Raji (cell line): ENCODE data around the gene KMT2C.
A peak's percentile ranks its signal among the peaks of the same experiment; 100 is the strongest.

Experiments
- POLR2A ChIP-seq: IDR thresholded peaks from 2 replicates; pipeline ENCODE4 v1.6.1; 2011; ENCODE audit warnings: low read depth, low read length, control low read depth; ENCODE audit not compliant: insufficient read depth

The KMT2C gene

GRCh38 chr7:152436111-152436930 lies 518 bp upstream of the KMT2C start:
- peak; percentile 50 for TF ChIP-seq POLR2A

DNA sequence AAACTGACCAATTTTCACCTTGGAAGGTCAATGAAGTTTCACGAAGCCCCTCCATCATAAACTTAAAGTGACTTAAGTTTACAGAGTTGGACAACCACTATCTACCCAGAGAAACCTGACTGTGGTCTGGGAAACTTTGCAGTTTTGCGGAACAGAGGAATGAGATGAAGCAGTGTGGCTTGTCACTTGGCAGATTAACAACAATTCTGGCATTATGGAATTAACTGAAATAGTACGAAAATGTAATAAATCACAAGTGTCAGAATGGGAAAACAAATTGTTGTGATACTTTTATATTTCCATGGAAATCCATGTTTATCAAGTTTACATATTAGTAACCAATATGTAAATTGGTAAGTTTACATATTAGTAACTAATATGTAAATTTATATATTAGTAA lies 4.9 kb downstream of the KMT2C start:
- TF ChIP-seq POLR2A, result no peak

- TF ChIP-seq POLR2A, result no peak
These were observed 11.3 kb downstream of the KMT2C start for GRCh38 chr7:152424348-152425108.

GRCh38 chr7:152423991-152424347 lies 11.8 kb downstream of the KMT2C start:
- TF ChIP-seq POLR2A, result no peak

- TF ChIP-seq POLR2A, result no peak
These were observed 16.1 kb downstream of the KMT2C start for GRCh38 chr7:152419473-152420429.

GRCh38 chr7:152414779-152415178 lies 21.0 kb downstream of the KMT2C start:
- TF ChIP-seq POLR2A, result no peak

- no peak for TF ChIP-seq POLR2A
These were observed 24.4 kb downstream of the KMT2C start for GRCh38 chr7:152411389-152411788.

- no peak for TF ChIP-seq POLR2A
These were observed 29.3 kb downstream of the KMT2C start for GRCh38 chr7:152406491-152406890.

DNA sequence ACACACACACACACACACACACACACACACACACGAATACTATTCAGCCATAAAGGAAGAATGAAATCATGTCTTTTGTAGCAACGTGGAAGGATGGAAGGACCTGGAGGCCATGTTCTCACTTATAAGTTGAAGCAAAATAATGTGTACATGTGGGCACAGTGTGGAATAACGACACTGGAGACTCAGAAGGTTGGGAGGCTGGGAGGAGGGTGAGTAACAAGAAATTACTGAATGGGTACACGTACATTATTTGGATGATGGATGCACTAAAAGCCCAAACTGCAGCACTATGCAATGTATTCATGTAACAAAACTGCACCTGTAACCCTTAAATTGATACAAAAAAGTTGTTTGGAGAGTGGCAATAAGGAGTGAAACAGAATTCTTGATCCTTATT lies 32.1 kb downstream of the KMT2C start:
- no peak for TF ChIP-seq POLR2A

DNA sequence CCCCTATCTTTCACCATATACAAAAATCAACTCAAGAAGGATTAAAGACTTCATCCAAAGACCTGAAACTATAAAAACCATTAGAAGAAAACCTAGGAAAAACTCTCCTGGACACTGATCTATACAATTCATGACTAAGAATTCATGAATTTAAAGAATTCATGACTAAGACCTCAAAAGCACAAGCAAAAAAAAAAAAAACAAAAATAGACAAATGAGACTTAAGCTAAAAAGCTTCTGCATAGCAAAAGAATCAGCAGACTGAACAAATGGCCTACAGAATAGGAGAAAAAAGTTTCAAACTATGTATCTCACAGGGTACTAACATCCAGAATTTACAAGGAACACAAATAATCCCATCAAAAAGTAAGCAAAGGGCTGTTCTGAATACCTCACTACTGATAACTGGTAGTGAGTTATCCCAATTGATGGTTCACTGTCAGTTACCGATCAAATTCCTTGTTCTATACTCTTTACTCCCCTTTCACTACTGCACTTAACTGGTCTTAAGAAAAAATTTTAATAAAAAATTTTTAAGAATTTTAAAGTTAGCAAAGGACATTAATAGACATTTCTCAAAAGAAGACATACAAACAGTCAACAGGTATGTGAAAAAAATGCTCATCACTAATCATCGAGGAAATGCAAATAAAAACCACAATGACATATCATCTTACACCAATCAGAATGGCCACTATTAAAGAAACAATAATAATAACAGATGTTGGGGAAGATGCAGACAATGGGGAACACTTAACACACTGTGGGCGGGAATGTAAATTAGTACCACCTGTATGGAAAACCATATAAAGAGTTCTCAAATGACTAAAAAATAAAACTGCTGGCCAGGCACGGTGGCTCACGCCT lies 33.2 kb downstream of the KMT2C start:
- TF ChIP-seq POLR2A, result no peak

DNA sequence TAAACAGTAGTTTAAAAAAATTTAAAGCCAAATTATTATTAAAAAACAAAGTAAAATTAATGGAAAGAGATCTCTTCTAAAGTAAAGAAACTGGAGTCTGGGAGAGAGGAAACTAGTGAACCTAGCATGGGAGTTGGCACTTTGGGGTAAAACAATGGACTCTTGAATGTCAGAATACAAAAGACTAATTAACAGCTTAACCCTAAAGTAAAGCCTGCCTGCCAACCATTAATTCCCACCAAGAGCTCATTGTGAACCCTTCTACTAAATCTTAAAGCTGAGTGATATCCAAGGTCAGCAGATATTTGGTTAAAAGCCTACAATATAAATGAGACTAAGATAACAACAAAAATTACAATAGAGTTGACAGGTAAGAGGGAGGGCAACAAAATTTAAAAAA lies 36.5 kb downstream of the KMT2C start:
- no peak for TF ChIP-seq POLR2A

DNA sequence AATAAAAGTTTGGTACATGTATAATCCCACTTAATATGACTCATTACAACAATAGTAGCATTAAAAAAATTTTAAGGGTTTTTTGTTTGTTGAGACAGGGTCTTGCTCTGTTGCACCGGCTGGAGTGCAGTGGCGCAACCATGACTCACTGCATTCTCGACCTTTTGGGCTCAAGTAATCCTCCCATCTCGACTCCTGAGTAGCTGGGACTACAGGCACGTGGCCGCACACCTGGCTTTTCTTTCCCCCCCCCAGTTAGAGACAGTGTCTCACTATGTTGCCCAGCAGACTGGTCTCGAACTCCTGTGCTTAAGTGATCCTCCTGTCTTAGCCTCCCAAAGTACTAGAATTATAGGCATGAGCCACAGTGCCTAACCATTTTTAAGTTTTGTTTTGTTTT lies 40.7 kb downstream of the KMT2C start:
- no peak for TF ChIP-seq POLR2A

GRCh38 chr7:152392254-152392653 lies 43.5 kb downstream of the KMT2C start:
- no peak for TF ChIP-seq POLR2A

GRCh38 chr7:152383341-152384234 lies 52.2 kb downstream of the KMT2C start:
- TF ChIP-seq POLR2A, result no peak

DNA sequence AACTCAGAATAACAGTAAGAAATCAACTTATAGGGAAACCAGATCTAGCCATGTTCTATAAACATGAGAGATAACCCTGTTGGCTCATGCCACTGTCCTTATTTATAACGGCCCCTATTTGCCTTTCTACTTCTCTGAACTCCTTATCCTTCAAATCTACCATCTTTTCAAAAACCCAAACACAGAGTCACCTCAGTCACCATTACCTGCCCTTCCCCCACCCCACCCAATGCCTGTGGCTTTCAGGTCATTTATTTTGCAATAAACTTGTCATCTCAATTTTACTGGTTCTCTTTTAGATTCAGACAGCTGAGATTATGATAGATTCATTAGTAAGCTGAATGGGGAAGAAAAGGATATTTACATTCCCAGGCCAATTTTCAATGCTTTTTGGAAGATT lies 53.6 kb downstream of the KMT2C start:
- TF ChIP-seq POLR2A, result no peak
